HG03439 (cell line): ENCODE measurements around the gene FRMD4A.

Experiments
- ATAC-seq: cut with Tn5 transposase; IDR thresholded peaks from one replicate; pipeline ENCODE4 v1.9.1; 2021; ENCODE audit warnings: mild to moderate bottlenecking, moderate library complexity; ENCODE audit not compliant: unreplicated experiment

FRMD4A gene

GRCh38 chr10:14024329-14025202 is 306.2 kb downstream of the FRMD4A start:
- ATAC-seq, result no peak

GRCh38 chr10:14023673-14024328 is 306.9 kb downstream of the FRMD4A start:
- no peak for ATAC-seq

GRCh38 chr10:14022954-14023672 is 307.6 kb downstream of the FRMD4A start:
- no peak for ATAC-seq

- no peak for ATAC-seq
Measured at GRCh38 chr10:14022052-14022451, 308.7 kb downstream of the FRMD4A start.

GRCh38 chr10:14020037-14020664 is 310.6 kb downstream of the FRMD4A start:
- no peak for ATAC-seq

- ATAC-seq, result no peak
Measured at GRCh38 chr10:14017467-14017866, 313.3 kb downstream of the FRMD4A start.

- no peak for ATAC-seq
Measured at GRCh38 chr10:14016931-14017333, 313.8 kb downstream of the FRMD4A start.

- no peak for ATAC-seq
Measured at GRCh38 chr10:14016011-14016536, 314.6 kb downstream of the FRMD4A start.

GRCh38 chr10:14014423-14014822 is 316.3 kb downstream of the FRMD4A start:
- ATAC-seq, result no peak

GRCh38 chr10:14010769-14011574 is 319.8 kb downstream of the FRMD4A start:
- no peak for ATAC-seq

- ATAC-seq, result no peak
Measured at GRCh38 chr10:14010101-14010558, 320.6 kb downstream of the FRMD4A start.

GRCh38 chr10:14009371-14010100 is 321.2 kb downstream of the FRMD4A start:
- no peak for ATAC-seq

GRCh38 chr10:14008740-14009080 is 322.0 kb downstream of the FRMD4A start:
- ATAC-seq, result no peak

GRCh38 chr10:14004536-14004935 is 326.2 kb downstream of the FRMD4A start:
- no peak for ATAC-seq

- no peak for ATAC-seq
Measured at GRCh38 chr10:14003517-14004184, 327.1 kb downstream of the FRMD4A start.

- ATAC-seq, result no peak
Measured at GRCh38 chr10:14001298-14002040, 329.3 kb downstream of the FRMD4A start.

- no peak for ATAC-seq
Measured at GRCh38 chr10:13998163-13998835, 332.4 kb downstream of the FRMD4A start.

GRCh38 chr10:13997650-13998049 is 333.1 kb downstream of the FRMD4A start:
- ATAC-seq, result no peak
